Thyroid gland (tissue), 4 donors: ENCODE measurements around the gene SRRM5.

Experiments
- POLR2A ChIP-seq, 2 donors: fragments of 450-650 bp; IDR thresholded peaks; one replicate each; pipeline ENCODE4 v1.6.1; 2017; ENCODE audit warnings: antibody characterized with exemption in 2 of 2, mild to moderate bottlenecking in 2 of 2, moderate library complexity in 1 of 2
- TF ChIP-seq, protein P1 (sequence below), 6 experiments: fragments of 200-600 bp in 3 of 6; fragments of 450-650 bp in 3 of 6; sonication (generic) in 3 of 6; IDR thresholded peaks; one replicate each; pipeline ENCODE4 v1.5.1; 2016 to 2019; ENCODE audit warnings: antibody characterized with exemption in 6 of 6, mild to moderate bottlenecking in 2 of 6, inconsistent platforms in 1 of 6, moderate library complexity in 1 of 6

DNA sequence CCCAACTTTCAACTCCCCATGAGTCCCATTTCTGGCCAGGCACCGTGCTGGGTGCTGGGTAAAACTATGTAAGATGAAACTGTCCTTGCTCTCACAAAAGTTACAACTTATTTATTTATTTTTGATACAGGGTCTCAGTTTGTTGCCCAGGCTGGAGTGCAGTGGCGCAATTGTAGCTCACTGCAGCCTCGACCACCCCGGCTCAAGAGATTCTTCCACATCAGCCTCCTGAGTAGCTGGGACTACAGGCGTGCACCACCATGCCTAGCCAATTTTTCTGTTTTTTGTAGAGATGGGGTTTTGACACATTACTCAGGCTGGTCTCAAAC is 40.6 kb downstream of the SRRM5 start:
- TF ChIP-seq, protein P1, sequence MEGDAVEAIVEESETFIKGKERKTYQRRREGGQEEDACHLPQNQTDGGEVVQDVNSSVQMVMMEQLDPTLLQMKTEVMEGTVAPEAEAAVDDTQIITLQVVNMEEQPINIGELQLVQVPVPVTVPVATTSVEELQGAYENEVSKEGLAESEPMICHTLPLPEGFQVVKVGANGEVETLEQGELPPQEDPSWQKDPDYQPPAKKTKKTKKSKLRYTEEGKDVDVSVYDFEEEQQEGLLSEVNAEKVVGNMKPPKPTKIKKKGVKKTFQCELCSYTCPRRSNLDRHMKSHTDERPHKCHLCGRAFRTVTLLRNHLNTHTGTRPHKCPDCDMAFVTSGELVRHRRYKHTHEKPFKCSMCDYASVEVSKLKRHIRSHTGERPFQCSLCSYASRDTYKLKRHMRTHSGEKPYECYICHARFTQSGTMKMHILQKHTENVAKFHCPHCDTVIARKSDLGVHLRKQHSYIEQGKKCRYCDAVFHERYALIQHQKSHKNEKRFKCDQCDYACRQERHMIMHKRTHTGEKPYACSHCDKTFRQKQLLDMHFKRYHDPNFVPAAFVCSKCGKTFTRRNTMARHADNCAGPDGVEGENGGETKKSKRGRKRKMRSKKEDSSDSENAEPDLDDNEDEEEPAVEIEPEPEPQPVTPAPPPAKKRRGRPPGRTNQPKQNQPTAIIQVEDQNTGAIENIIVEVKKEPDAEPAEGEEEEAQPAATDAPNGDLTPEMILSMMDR (IDR thresholded peaks at IDR 0.05), result no peak
- TF ChIP-seq POLR2A (IDR thresholded peaks at IDR 0.05), result no peak
